IMR-90 (cell line): ENCODE measurements around the gene ALK. TPM values are rescaled to one million over a fixed set of nuclear protein-coding genes. Genes with fewer than 3 reads are reported as not detected.

Source experiments
- ATAC-seq: fragments of 200-7000 bp; cut with Tn5 transposase; 2 replicates; pipeline ENCODE4 v1.9.1; 2020; ENCODE audit warnings: low read depth, mild to moderate bottlenecking, moderate library complexity
- BruUV-seq: library from RNA; stranded (reverse); fragments of 400-500 nt; replicated peaks from 2 replicates; lab custom pipeline; 2021; lab: Mats Ljungman, UMichigan
- CTCF ChIA-PET: fragments of 300-600 bp; formaldehyde crosslinking; extraction: SDS; loops from one replicate; lab custom pipeline; 2021; ENCODE audit warnings: antibody characterized with exemption; lab: Yijun Ruan, JAX
- POLR2A ChIA-PET: fragments of 300-600 bp; sonication (Branson Sonifier 250); formaldehyde crosslinking; loops from one replicate; lab custom pipeline; 2022; ENCODE audit warnings: antibody characterized with exemption; ENCODE audit not compliant: unreplicated experiment; lab: Charles Lee
- DNase-seq: peaks from one replicate; pipeline ENCODE4 v3.0.0; 2013
- H2AFZ ChIP-seq: replicated peaks from 2 replicates; pipeline ENCODE3; 2013; ENCODE audit warnings: low read length, mild to moderate bottlenecking; ENCODE audit not compliant: poor library complexity
- H2AK5ac ChIP-seq: 2 replicates; pipeline ENCODE4 v1.6.1; 2013; ENCODE audit warnings: low read depth, low read length, inconsistent platforms
- H2AK9ac ChIP-seq: replicated peaks from 2 replicates; pipeline ENCODE3; 2013; ENCODE audit warnings: mild to moderate bottlenecking, low read depth, low read length, moderate library complexity; ENCODE audit not compliant: poor library complexity
- H2BK120ac ChIP-seq: 2 replicates; pipeline ENCODE4 v1.6.1; 2013; ENCODE audit warnings: low read depth, low read length, inconsistent platforms
- H2BK15ac ChIP-seq: 3 replicates; pipeline ENCODE4 v1.6.1; 2013; ENCODE audit warnings: low read depth, low read length, inconsistent platforms
- H2BK20ac ChIP-seq: 2 replicates; pipeline ENCODE4 v1.6.1; 2013; ENCODE audit warnings: low read depth, mild to moderate bottlenecking, inconsistent platforms, low read length, moderate library complexity
- H2BK5ac ChIP-seq: 2 replicates; pipeline ENCODE4 v1.6.1; 2013; ENCODE audit warnings: mild to moderate bottlenecking, low read depth, low read length, inconsistent platforms; ENCODE audit not compliant: poor library complexity, severe bottlenecking
- H3K14ac ChIP-seq: replicated peaks from 2 replicates; pipeline ENCODE4 v1.6.1; 2013; ENCODE audit warnings: low read depth, low read length, inconsistent platforms
- H3K18ac ChIP-seq: 2 replicates; pipeline ENCODE4 v1.6.1; 2013; ENCODE audit warnings: low read depth, low read length, control low read depth
- H3K23ac ChIP-seq: 2 replicates; pipeline ENCODE4 v1.6.1; 2013; ENCODE audit warnings: low read depth, low read length, inconsistent platforms
- H3K27ac ChIP-seq: 2 replicates; pipeline ENCODE4 v1.5.1; 2013; ENCODE audit warnings: mild to moderate bottlenecking, control low read depth, low read length; ENCODE audit not compliant: insufficient read depth
- H3K27me3 ChIP-seq: 2 replicates; pipeline ENCODE4 v1.6.1; 2013; ENCODE audit warnings: low read length; ENCODE audit not compliant: control insufficient read depth, insufficient read depth
- H3K36me3 ChIP-seq: 2 replicates; pipeline ENCODE4 v1.6.1; 2013; ENCODE audit warnings: low read length, mixed read lengths; ENCODE audit not compliant: control insufficient read depth, insufficient read depth
- H3K4ac ChIP-seq: 2 replicates; pipeline ENCODE4 v1.6.1; 2013; ENCODE audit warnings: low read depth, low read length, inconsistent platforms
- H3K4me1 ChIP-seq: 2 replicates; pipeline ENCODE4 v1.6.1; 2013; ENCODE audit warnings: low read length, mixed read lengths; ENCODE audit not compliant: control insufficient read depth, insufficient read depth
- H3K4me2 ChIP-seq: 2 replicates; pipeline ENCODE4 v1.6.1; 2013; ENCODE audit warnings: low read depth, mild to moderate bottlenecking, control low read depth, low read length, moderate library complexity
- H3K4me3 ChIP-seq: 2 replicates; pipeline ENCODE4 v1.5.1; 2013; ENCODE audit warnings: low read depth, mild to moderate bottlenecking, control low read depth, low read length, moderate library complexity; ENCODE audit not compliant: insufficient read depth
- H3K56ac ChIP-seq: 2 replicates; pipeline ENCODE4 v1.6.1; 2013; ENCODE audit warnings: low read length, inconsistent platforms; ENCODE audit not compliant: insufficient read depth; ENCODE audit errors: extremely low read depth
- H3K79me1 ChIP-seq, 2 experiments: 2 replicates each; pipeline ENCODE4 v1.6.1; 2013; ENCODE audit warnings: low read length in 2 of 2, inconsistent platforms in 1 of 2, low read depth in 1 of 2
- H3K9ac ChIP-seq: 2 replicates; pipeline ENCODE4 v1.6.1; 2013; ENCODE audit warnings: low read depth, low read length, control low read depth
- H3K9me1 ChIP-seq: 2 replicates; pipeline ENCODE4 v1.6.1; 2013; ENCODE audit warnings: low read length, inconsistent platforms; ENCODE audit not compliant: insufficient read depth
- H3K9me3 ChIP-seq: 2 replicates; pipeline ENCODE4 v1.6.1; 2013; ENCODE audit warnings: low read length; ENCODE audit not compliant: control insufficient read depth, insufficient read depth
- H4K20me1 ChIP-seq: 2 replicates; pipeline ENCODE4 v1.6.1; 2013; ENCODE audit warnings: low read length, inconsistent platforms; ENCODE audit not compliant: insufficient read depth
- H4K5ac ChIP-seq: 2 replicates; pipeline ENCODE4 v1.6.1; 2013; ENCODE audit warnings: mild to moderate bottlenecking, low read depth, low read length, control low read depth
- H4K8ac ChIP-seq, 2 experiments: 2 replicates each; pipeline ENCODE4 v1.6.1; 2013; ENCODE audit warnings: low read depth in 2 of 2, low read length in 2 of 2, control low read depth in 1 of 2, inconsistent platforms in 1 of 2
- H4K91ac ChIP-seq: 2 replicates; pipeline ENCODE4 v1.6.1; 2013; ENCODE audit warnings: low read depth, low read length, inconsistent platforms; ENCODE audit not compliant: insufficient read depth
- BHLHE40 ChIP-seq: fragments of 150-350 bp; IDR thresholded peaks from 2 replicates; pipeline ENCODE4 v1.6.1; 2016; ENCODE audit warnings: mild to moderate bottlenecking, low read depth, low read length
- CEBPB ChIP-seq: IDR thresholded peaks from 2 replicates; pipeline ENCODE4 v1.6.1; 2012; ENCODE audit warnings: low read depth, low read length, improper control_type of control experiment
- CHD1 ChIP-seq: IDR thresholded peaks from 2 replicates; pipeline ENCODE4 v1.6.1; 2012; ENCODE audit warnings: low read depth, low read length, improper control_type of control experiment
- FOS ChIP-seq: fragments of 150-350 bp; IDR thresholded peaks from 2 replicates; pipeline ENCODE4 v1.6.1; 2016; ENCODE audit warnings: low read depth, low read length
- MXI1 ChIP-seq: IDR thresholded peaks from 2 replicates; pipeline ENCODE4 v1.6.1; 2012; ENCODE audit warnings: low read depth, mild to moderate bottlenecking, low read length, moderate library complexity, borderline replicate concordance
- RAD21 ChIP-seq: IDR thresholded peaks from 2 replicates; pipeline ENCODE4 v1.6.1; 2012; ENCODE audit warnings: low read length, improper control_type of control experiment
- RCOR1 ChIP-seq: IDR thresholded peaks from 2 replicates; pipeline ENCODE4 v1.6.1; 2012; ENCODE audit warnings: mild to moderate bottlenecking, low read length, improper control_type of control experiment; ENCODE audit not compliant: insufficient replicate concordance
- RFX5 ChIP-seq: IDR thresholded peaks from 2 replicates; pipeline ENCODE4 v1.8.0; 2012; ENCODE audit warnings: low read depth, mild to moderate bottlenecking, low read length, moderate library complexity
- WGBS, 2 experiments: methylation state at CpG; one replicate each; pipeline versions ENCODE4 v1.1.5 to v1.1.7; 2013; ENCODE audit warnings: missing lambda C conversion rate in 2 of 2; ENCODE audit not compliant: insufficient read length in 1 of 2; ENCODE audit errors: extremely low coverage in 2 of 2; 5-methylcytosine and 5-hydroxymethylcytosine counted together
- dilution Hi-C: fragments of 300-500 bp; cut with HindIII; formaldehyde crosslinking; loops from one replicate; pipeline ENCODE4 v1.14.3; 2018; ENCODE audit warnings: low sequenced_read_pairs; ENCODE audit not compliant: unreplicated experiment
- in situ Hi-C: fragments of 300-500 bp; cut with MboI; formaldehyde crosslinking; loops from 3 replicates; pipeline ENCODE4 v1.14.3; 2019; ENCODE audit warnings: low sequenced_read_pairs, inconsistent platforms, mixed read lengths
- intact Hi-C: fragments of 100-400 bp; cut with micrococcal nuclease; formaldehyde crosslinking; loops from 2 replicates; pipeline ENCODE4 v1.10.0; 2022
- polyA plus RNA-seq, 3 experiments: library from polyadenylated mRNA; depleted of rRNA; stranded (reverse); fragments of >200 nt; gene quantifications; 2 replicates each; pipeline ENCODE4 v1.2.3, GENCODE V29; 2012; ENCODE audit warnings: low replicate concordance in 1 of 3
- total RNA-seq: library from RNA; depleted of rRNA; stranded (reverse); fragments of >200 nt; gene quantifications from 2 replicates; pipeline ENCODE4 v1.2.3, GENCODE V29; 2012
- TF ChIP-seq, protein P1 (sequence below): fragments of 150-350 bp; IDR thresholded peaks from 2 replicates; pipeline ENCODE4 v1.6.1; 2016; ENCODE audit warnings: low read depth, mild to moderate bottlenecking, low read length, moderate library complexity, borderline replicate concordance
- TF ChIP-seq, protein P2 (sequence below): conservative IDR thresholded peaks from 2 replicates; pipeline ENCODE4 v1.5.1; 2012; ENCODE audit warnings: mild to moderate bottlenecking, low read depth, low read length, improper control_type of control experiment
- TF ChIP-seq, protein P3 (sequence below): fragments of 150-350 bp; IDR thresholded peaks from 2 replicates; pipeline ENCODE4 v1.6.1; 2017; ENCODE audit warnings: mild to moderate bottlenecking, antibody characterized with exemption, low read length, low read depth

The ALK gene
- total and polyA plus RNA-seq, 2 of the 4 experiments (the other 2 are of a cell fraction) = not detected

GRCh38 chr2:29423061-29423666 lies 498.2 kb downstream of the ALK start:
- in situ Hi-C loops = no loop called here
- no CpG with 5 or more reads among the region's 6 CpGs for WGBS, 2 experiments
- no peak for ATAC-seq

More at GRCh38 chr2:29423061-29423666, 498.2 kb downstream of the ALK start:
- H2AK9ac ChIP-seq = no peak overlapping the region
- BruUV-seq = no TSS peak
- H2AFZ ChIP-seq = no peak overlapping the region
- no peak overlapping the region for H3K56ac ChIP-seq
- no peak overlapping the region for H2BK15ac ChIP-seq
- no peak overlapping the region for H3K27ac ChIP-seq
- H4K5ac ChIP-seq = no peak overlapping the region
- H3K23ac ChIP-seq = no peak overlapping the region
- peaks cover 4% of the 10 kb centered on the region for H3K27me3 ChIP-seq
- no peaks in the 10 kb centered on the region for H3K9me1 ChIP-seq
- H2BK5ac ChIP-seq = no peak overlapping the region
- intact Hi-C loops (no loop called here), dilution Hi-C loops (no loop called here)
- H3K9ac ChIP-seq = no peak overlapping the region
- H3K36me3 ChIP-seq = no peaks in the 10 kb centered on the region
- peaks cover 3% of the 10 kb centered on the region; the same call in 1 of the 2 replicates for H3K4me1 ChIP-seq
- POLR2A ChIA-PET = no interaction called here
- H3K14ac ChIP-seq = no peak overlapping the region
- no peak overlapping the region for H3K4me3 ChIP-seq
- no peaks in the 10 kb centered on the region for H4K20me1 ChIP-seq
- H2AK5ac ChIP-seq = no peak overlapping the region
- no peaks in the 10 kb centered on the region for H3K79me1 ChIP-seq
- no peak overlapping the region for H3K18ac ChIP-seq
- DNase-seq = no peak
- TF ChIP-seq MXI1 (no peak), FOS (no peak), BHLHE40 (no peak), RCOR1 (no peak), RFX5 (no peak), CEBPB (no peak), CHD1 (no peak), RAD21 (no peak)
- TF ChIP-seq, protein P1, sequence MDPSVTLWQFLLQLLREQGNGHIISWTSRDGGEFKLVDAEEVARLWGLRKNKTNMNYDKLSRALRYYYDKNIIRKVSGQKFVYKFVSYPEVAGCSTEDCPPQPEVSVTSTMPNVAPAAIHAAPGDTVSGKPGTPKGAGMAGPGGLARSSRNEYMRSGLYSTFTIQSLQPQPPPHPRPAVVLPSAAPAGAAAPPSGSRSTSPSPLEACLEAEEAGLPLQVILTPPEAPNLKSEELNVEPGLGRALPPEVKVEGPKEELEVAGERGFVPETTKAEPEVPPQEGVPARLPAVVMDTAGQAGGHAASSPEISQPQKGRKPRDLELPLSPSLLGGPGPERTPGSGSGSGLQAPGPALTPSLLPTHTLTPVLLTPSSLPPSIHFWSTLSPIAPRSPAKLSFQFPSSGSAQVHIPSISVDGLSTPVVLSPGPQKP = no peak
- TF ChIP-seq, protein P2, sequence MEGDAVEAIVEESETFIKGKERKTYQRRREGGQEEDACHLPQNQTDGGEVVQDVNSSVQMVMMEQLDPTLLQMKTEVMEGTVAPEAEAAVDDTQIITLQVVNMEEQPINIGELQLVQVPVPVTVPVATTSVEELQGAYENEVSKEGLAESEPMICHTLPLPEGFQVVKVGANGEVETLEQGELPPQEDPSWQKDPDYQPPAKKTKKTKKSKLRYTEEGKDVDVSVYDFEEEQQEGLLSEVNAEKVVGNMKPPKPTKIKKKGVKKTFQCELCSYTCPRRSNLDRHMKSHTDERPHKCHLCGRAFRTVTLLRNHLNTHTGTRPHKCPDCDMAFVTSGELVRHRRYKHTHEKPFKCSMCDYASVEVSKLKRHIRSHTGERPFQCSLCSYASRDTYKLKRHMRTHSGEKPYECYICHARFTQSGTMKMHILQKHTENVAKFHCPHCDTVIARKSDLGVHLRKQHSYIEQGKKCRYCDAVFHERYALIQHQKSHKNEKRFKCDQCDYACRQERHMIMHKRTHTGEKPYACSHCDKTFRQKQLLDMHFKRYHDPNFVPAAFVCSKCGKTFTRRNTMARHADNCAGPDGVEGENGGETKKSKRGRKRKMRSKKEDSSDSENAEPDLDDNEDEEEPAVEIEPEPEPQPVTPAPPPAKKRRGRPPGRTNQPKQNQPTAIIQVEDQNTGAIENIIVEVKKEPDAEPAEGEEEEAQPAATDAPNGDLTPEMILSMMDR = no peak
- TF ChIP-seq, protein P3, sequence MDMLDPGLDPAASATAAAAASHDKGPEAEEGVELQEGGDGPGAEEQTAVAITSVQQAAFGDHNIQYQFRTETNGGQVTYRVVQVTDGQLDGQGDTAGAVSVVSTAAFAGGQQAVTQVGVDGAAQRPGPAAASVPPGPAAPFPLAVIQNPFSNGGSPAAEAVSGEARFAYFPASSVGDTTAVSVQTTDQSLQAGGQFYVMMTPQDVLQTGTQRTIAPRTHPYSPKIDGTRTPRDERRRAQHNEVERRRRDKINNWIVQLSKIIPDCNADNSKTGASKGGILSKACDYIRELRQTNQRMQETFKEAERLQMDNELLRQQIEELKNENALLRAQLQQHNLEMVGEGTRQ = no peak
- H3K9me3 ChIP-seq = peaks cover 2% of the 10 kb centered on the region; the same call in 1 of the 2 replicates
- no peak overlapping the region for H3K4ac ChIP-seq
- H4K8ac ChIP-seq = no peak overlapping the region
- CTCF ChIA-PET = interaction anchor here (0.6 kb wide), 1 partner anchor 1167 kb away, joined by 3 read pairs; no protein-coding TSS in a partner anchor
- no peak overlapping the region for H3K4me2 ChIP-seq
- no peak overlapping the region for H2BK120ac ChIP-seq
- no peak overlapping the region for H2BK20ac ChIP-seq
- no peak overlapping the region for H4K91ac ChIP-seq
